Panc1 (cell line): ENCODE results near the gene PAXIP1. TPM values are rescaled to one million over a fixed set of nuclear protein-coding genes. Genes with fewer than 3 reads are reported as not detected.
"Not testable (repeated sequence)": the region's sequence is repeated elsewhere in the genome, so short reads cannot be mapped to it uniquely, and the experiment has no call there.

Experiments
- ATAC-seq: fragments of 200-7000 bp; cut with Tn5 transposase; 2 replicates; pipeline ENCODE4 v1.9.1; 2020; ENCODE audit warnings: mild to moderate bottlenecking, moderate library complexity
- BruUV-seq: library from RNA; stranded (reverse); fragments of 400-500 nt; replicated peaks from 2 replicates; lab custom pipeline; 2021; lab: Mats Ljungman, UMichigan
- CTCF ChIA-PET: fragments of 300-600 bp; sonication (Branson Sonifier 250); formaldehyde crosslinking; loops from one replicate; lab custom pipeline; 2022; ENCODE audit warnings: antibody characterized with exemption; lab: Charles Lee
- POLR2A ChIA-PET: fragments of 300-600 bp; sonication (Branson Sonifier 250); formaldehyde crosslinking; loops from one replicate; lab custom pipeline; 2022; ENCODE audit warnings: antibody characterized with exemption; lab: Charles Lee
- DNase-seq: peaks from one replicate; pipeline ENCODE4 v3.0.0-alpha.2; 2010; ENCODE audit warnings: low read depth, low spot score
- H3K27ac ChIP-seq: 2 replicates; pipeline ENCODE4 v1.5.1; 2011; ENCODE audit warnings: mild to moderate bottlenecking, low read length, inconsistent platforms
- H3K27me3 ChIP-seq: fragments of 200-500 bp; sonication (Bioruptor generic); 2 replicates; pipeline ENCODE4 v1.6.0; 2014; ENCODE audit warnings: low read length, inconsistent platforms; ENCODE audit not compliant: control insufficient read depth, insufficient read depth
- H3K36me3 ChIP-seq: fragments of 200-500 bp; sonication (Bioruptor generic); 2 replicates; pipeline ENCODE4 v1.5.1; 2014; ENCODE audit warnings: inconsistent platforms, mild to moderate bottlenecking, low read length, moderate library complexity; ENCODE audit not compliant: control insufficient read depth, insufficient read depth
- H3K4me1 ChIP-seq: 2 replicates; pipeline ENCODE4 v1.5.1; 2011; ENCODE audit warnings: inconsistent platforms, mild to moderate bottlenecking, low read length, moderate library complexity; ENCODE audit not compliant: control insufficient read depth, insufficient read depth
- H3K4me3 ChIP-seq, 2 experiments: 2 replicates each; pipeline ENCODE4 v1.5.1; 2011 to 2012; ENCODE audit warnings: low read depth in 2 of 2, low read length in 2 of 2, mild to moderate bottlenecking in 2 of 2, inconsistent platforms in 1 of 2, moderate library complexity in 1 of 2
- H3K9me3 ChIP-seq: fragments of 200-500 bp; sonication (Bioruptor generic); 2 replicates; pipeline ENCODE4 v1.5.1; 2014; ENCODE audit warnings: low read depth, mild to moderate bottlenecking, inconsistent platforms, low read length, moderate library complexity; ENCODE audit not compliant: control insufficient read depth, insufficient read depth
- CTCF ChIP-seq: fragments of 450-650 bp; IDR thresholded peaks from 2 replicates; pipeline ENCODE4 v1.5.1; 2017; ENCODE audit warnings: mild to moderate bottlenecking
- POLR2AphosphoS5 ChIP-seq: IDR thresholded peaks from 2 replicates; pipeline ENCODE4 v1.6.1; 2012; ENCODE audit warnings: mild to moderate bottlenecking, low read depth, low read length, moderate library complexity
- REST ChIP-seq, 2 experiments: IDR thresholded peaks; 2 replicates each; pipeline ENCODE4 v1.6.1; 2011 to 2012; ENCODE audit warnings: low read depth in 2 of 2, control low read depth in 1 of 2, low read length in 1 of 2, mild to moderate bottlenecking in 1 of 2, moderate library complexity in 1 of 2; ENCODE audit not compliant: insufficient read depth in 1 of 2
- SIN3A ChIP-seq: IDR thresholded peaks from 2 replicates; pipeline ENCODE4 v1.6.1; 2012; ENCODE audit warnings: low read depth, mild to moderate bottlenecking, low read length, moderate library complexity, borderline replicate concordance; ENCODE audit not compliant: insufficient read depth
- TCF7L2 ChIP-seq: IDR thresholded peaks from 2 replicates; pipeline ENCODE4 v1.6.1; 2011; ENCODE audit warnings: mild to moderate bottlenecking, low read depth, low read length, inconsistent platforms
- in situ Hi-C: cut with HindIII; loops from 2 replicates; pipeline ENCODE4 v1.10.0; 2016; ENCODE audit warnings: low sequenced_read_pairs, low pct_unique_long_range_greater_than_20kb
- intact Hi-C: fragments of 100-400 bp; cut with micrococcal nuclease; formaldehyde crosslinking; loops from one replicate; pipeline ENCODE4 v1.10.0; 2022; ENCODE audit not compliant: unreplicated experiment
- total RNA-seq: library from RNA; stranded (reverse); gene quantifications from one replicate; pipeline ENCODE4 v1.2.1, GENCODE V29; 2021; ENCODE audit not compliant: unreplicated experiment

PAXIP1 gene
- total RNA-seq, 1 experiment from 2014 or later: 27.3 TPM

DNA sequence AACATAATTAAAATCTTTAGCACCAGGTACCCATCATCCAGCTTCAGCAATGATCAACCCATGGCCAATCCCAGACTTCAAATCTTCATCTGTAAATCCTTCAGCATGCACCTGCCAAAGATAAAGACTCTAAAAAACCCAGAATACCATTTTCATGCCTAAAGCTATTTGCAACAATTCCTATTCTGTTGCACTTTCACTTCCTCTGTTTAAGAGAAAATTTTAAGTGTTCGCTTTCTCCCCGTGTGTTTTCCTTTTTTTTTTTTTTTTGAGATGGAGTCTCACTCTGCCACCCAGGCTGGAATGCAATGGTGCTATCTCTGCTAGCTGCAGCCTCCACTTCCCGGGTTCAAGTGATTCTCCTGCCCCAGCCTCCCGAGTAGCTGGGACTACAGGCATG, 35.4 kb upstream of the PAXIP1 start:
- in situ Hi-C loops: no loop called here
- ChIA-PET POLR2A (no interaction called here), CTCF (no interaction called here)
- intact Hi-C loops: no loop called here
- BruUV-seq: no TSS peak
- H3K4me3 ChIP-seq: no peak overlapping the region
- DNase-seq (no peak), ATAC-seq (no peak)
- TF ChIP-seq REST (IDR thresholded peaks at IDR 0.05; ENCODE audit: insufficient read depth in 1 of 2, low read depth in 2 of 2, low read length in 1 of 2) (no peak), SIN3A (no peak), CTCF (no peak), POLR2AphosphoS5 (no peak)
- no peaks in the 10 kb centered on the region for H3K4me1 ChIP-seq
- no peaks in the 10 kb centered on the region for H3K9me3 ChIP-seq
- no peaks in the 10 kb centered on the region for H3K36me3 ChIP-seq
- H3K27me3 ChIP-seq: no peaks in the 10 kb centered on the region
- H3K27ac ChIP-seq: no peak overlapping the region

DNA sequence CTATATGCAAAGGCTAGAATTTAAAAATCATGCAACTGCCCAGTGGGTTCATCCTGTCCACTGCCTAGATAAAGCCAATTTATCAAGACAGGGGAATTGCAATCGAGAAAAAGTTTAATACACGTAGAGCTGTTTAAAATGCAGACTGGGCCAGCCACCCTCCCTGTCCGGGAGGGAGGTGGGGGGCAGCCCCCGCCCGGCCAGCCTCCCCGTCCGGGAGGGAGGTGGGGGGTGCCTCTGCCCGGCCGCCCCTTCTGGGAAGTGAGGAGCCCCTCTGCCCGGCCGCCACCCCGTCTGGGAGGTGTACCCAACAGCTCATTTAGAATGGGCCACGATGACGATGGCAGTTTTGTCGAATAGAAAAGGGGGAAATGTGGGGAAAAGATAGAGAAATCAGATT, 31.6 kb upstream of the PAXIP1 start:
- BruUV-seq, H3K9me3 ChIP-seq, intact Hi-C loops, DNase-seq, POLR2A ChIA-PET, H3K4me1 ChIP-seq, H3K36me3 ChIP-seq, in situ Hi-C loops, H3K27ac ChIP-seq, CTCF ChIA-PET, ATAC-seq, H3K4me3 ChIP-seq, H3K27me3 ChIP-seq: not testable (repeated sequence)

DNA sequence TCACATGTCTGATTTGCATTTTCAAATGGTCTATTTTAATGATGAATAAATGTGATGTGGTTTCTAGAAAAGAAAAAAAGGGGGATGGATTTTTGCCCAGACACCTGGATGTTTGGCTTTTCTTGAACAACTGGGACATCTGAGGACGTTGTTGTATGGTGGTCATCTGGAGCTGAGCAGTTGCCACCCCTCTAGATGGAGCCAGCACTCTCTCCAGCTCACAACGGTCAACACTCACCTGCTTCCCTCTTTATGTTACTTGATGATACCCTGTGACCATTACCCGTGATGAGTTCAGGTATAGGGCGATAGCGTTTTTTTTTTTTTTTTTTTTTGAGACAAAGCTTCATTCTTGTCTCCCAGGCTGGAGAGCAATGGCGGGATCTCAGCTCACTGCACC, 30.1 kb upstream of the PAXIP1 start:
- no TSS peak for BruUV-seq
- intact Hi-C loops: no loop called here
- ATAC-seq (peak; percentile 81), DNase-seq (no peak)
- Histone ChIP-seq H3K36me3 (no peaks in the 10 kb centered on the region), H3K4me3 (no peak overlapping the region), H3K27me3 (no peaks in the 10 kb centered on the region), H3K9me3 (no peaks in the 10 kb centered on the region), H3K27ac (no peak overlapping the region), H3K4me1 (no peaks in the 10 kb centered on the region)
- TF ChIP-seq CTCF: peak; percentile 65
- TF ChIP-seq TCF7L2: no peak
- in situ Hi-C loops: no loop called here
- POLR2A ChIA-PET: interaction anchor here (0.6 kb wide), 1 partner anchor 14 kb away, joined by 3 read pairs; no protein-coding TSS in a partner anchor
- CTCF ChIA-PET: no interaction called here
